SK-N-SH treated with all-trans-retinoic acid at 6 μM for 48 hours (cell line): Measurements from ENCODE around the gene TTLL10.

ENCODE experiments used
- ATAC-seq: fragments of 200-7000 bp; cut with Tn5 transposase; 3 replicates; pipeline ENCODE4 v1.9.1; 2020; ENCODE audit warnings: mild to moderate bottlenecking, moderate library complexity
- ARNTL ChIP-seq: fragments of 450-650 bp; formaldehyde crosslinking; IDR thresholded peaks from 2 replicates; pipeline ENCODE4 v1.5.0; 2020; ENCODE audit warnings: low read depth, mild to moderate bottlenecking, moderate library complexity, borderline replicate concordance
- BACH2 ChIP-seq: fragments of 250-450 bp; sonication (Bioruptor Pico); IDR thresholded peaks from 2 replicates; pipeline ENCODE4 v1.9.0; 2021; ENCODE audit warnings: mild to moderate bottlenecking, borderline replicate concordance
- CREB5 ChIP-seq: fragments of 250-450 bp; sonication (Bioruptor Pico); IDR thresholded peaks from 2 replicates; pipeline ENCODE4 v1.5.1; 2020; ENCODE audit warnings: low read depth, mild to moderate bottlenecking, moderate library complexity
- CSDC2 ChIP-seq: fragments of 250-450 bp; sonication (Bioruptor Pico); IDR thresholded peaks from 2 replicates; pipeline ENCODE4 v1.5.0; 2020; ENCODE audit warnings: mild to moderate bottlenecking, moderate library complexity
- CSRNP3 ChIP-seq: fragments of 250-450 bp; sonication (Bioruptor Pico); IDR thresholded peaks from 2 replicates; pipeline ENCODE4 v1.5.1; 2021; ENCODE audit warnings: mild to moderate bottlenecking, moderate library complexity
- ESRRG ChIP-seq: fragments of 250-450 bp; sonication (Bioruptor Pico); IDR thresholded peaks from 2 replicates; pipeline ENCODE4 v1.6.1; 2021; ENCODE audit warnings: mild to moderate bottlenecking
- GLIS3 ChIP-seq: fragments of 250-450 bp; sonication (Bioruptor Pico); IDR thresholded peaks from 2 replicates; pipeline ENCODE4 v1.5.0; 2020; ENCODE audit warnings: mild to moderate bottlenecking, moderate library complexity
- ISL1 ChIP-seq: fragments of 250-450 bp; sonication (Bioruptor Pico); IDR thresholded peaks from 2 replicates; pipeline ENCODE4 v2.1.2; 2022; ENCODE audit warnings: mild to moderate bottlenecking, moderate library complexity
- OSR1 ChIP-seq: fragments of 250-450 bp; sonication (Bioruptor Pico); IDR thresholded peaks from 2 replicates; pipeline ENCODE4 v1.8.0; 2022; ENCODE audit warnings: moderate library complexity, mild to moderate bottlenecking, inconsistent platforms
- PATZ1 ChIP-seq: fragments of 250-450 bp; sonication (Bioruptor Pico); IDR thresholded peaks from 2 replicates; pipeline ENCODE4 v1.8.0; 2020; ENCODE audit warnings: mild to moderate bottlenecking, moderate library complexity, borderline replicate concordance
- PPARA ChIP-seq: fragments of 250-450 bp; sonication (Bioruptor Pico); IDR thresholded peaks from 2 replicates; pipeline ENCODE4 v1.5.0; 2020; ENCODE audit warnings: mild to moderate bottlenecking, borderline replicate concordance
- RARB ChIP-seq: fragments of 250-450 bp; sonication (Bioruptor Pico); IDR thresholded peaks from 2 replicates; pipeline ENCODE4 v1.8.0; 2021; ENCODE audit warnings: mild to moderate bottlenecking, moderate library complexity
- SNAI2 ChIP-seq: fragments of 250-450 bp; sonication (Bioruptor Pico); IDR thresholded peaks from 2 replicates; pipeline ENCODE4 v1.5.0; 2020; ENCODE audit warnings: mild to moderate bottlenecking, moderate library complexity
- TCF4 ChIP-seq: fragments of 250-450 bp; sonication (Bioruptor Pico); IDR thresholded peaks from 2 replicates; pipeline ENCODE4 v1.8.0; 2021; ENCODE audit warnings: mild to moderate bottlenecking, moderate library complexity, borderline replicate concordance
- TOX ChIP-seq: fragments of 250-450 bp; sonication (Bioruptor Pico); IDR thresholded peaks from 2 replicates; pipeline ENCODE4 v1.8.0; 2021; ENCODE audit warnings: mild to moderate bottlenecking, moderate library complexity, borderline replicate concordance
- TSHZ2 ChIP-seq: fragments of 250-450 bp; sonication (Bioruptor Pico); IDR thresholded peaks from 2 replicates; pipeline ENCODE4 v1.5.0; 2020; ENCODE audit warnings: mild to moderate bottlenecking, moderate library complexity
- ZC3H10 ChIP-seq: fragments of 250-450 bp; sonication (Bioruptor Pico); IDR thresholded peaks from 2 replicates; pipeline ENCODE4 v1.5.1; 2021; ENCODE audit warnings: mild to moderate bottlenecking, moderate library complexity
- ZFP30 ChIP-seq: fragments of 450-650 bp; formaldehyde crosslinking; IDR thresholded peaks from 2 replicates; pipeline ENCODE4 v1.5.0; 2022; ENCODE audit warnings: mild to moderate bottlenecking, moderate library complexity
- ZNF565 ChIP-seq: fragments of 450-650 bp; formaldehyde crosslinking; conservative IDR thresholded peaks from 2 replicates; pipeline ENCODE4 v1.5.0; 2020; ENCODE audit warnings: low read depth, mild to moderate bottlenecking, moderate library complexity
- ZNF70 ChIP-seq: fragments of 450-650 bp; formaldehyde crosslinking; IDR thresholded peaks from 2 replicates; pipeline ENCODE4 v1.5.0; 2020; ENCODE audit warnings: mild to moderate bottlenecking, moderate library complexity
- ZNF8 ChIP-seq: fragments of 450-650 bp; formaldehyde crosslinking; IDR thresholded peaks from 2 replicates; pipeline ENCODE4 v1.5.0; 2020; ENCODE audit warnings: mild to moderate bottlenecking, moderate library complexity

TTLL10 gene

GRCh38 chr1:1156140-1157032, 17.3 kb upstream of the TTLL10 start:
- TF ChIP-seq CREB5 (CRISPR knock-in tag) = no peak
- TF ChIP-seq ARNTL (CRISPR knock-in tag) = no peak
- TF ChIP-seq PATZ1 (CRISPR knock-in tag) = no peak
- no peak for TF ChIP-seq ESRRG
- TF ChIP-seq GLIS3 (CRISPR knock-in tag) = no peak
- TF ChIP-seq ZC3H10 (CRISPR knock-in tag) = no peak
- no peak for TF ChIP-seq RARB
- no peak for TF ChIP-seq ZFP30 (CRISPR knock-in tag)
- no peak for TF ChIP-seq CSDC2 (CRISPR knock-in tag)
- TF ChIP-seq TOX = no peak
- no peak for TF ChIP-seq CSRNP3 (CRISPR knock-in tag)
- TF ChIP-seq TSHZ2 (CRISPR knock-in tag) = no peak
- TF ChIP-seq PPARA (CRISPR knock-in tag) = no peak
- TF ChIP-seq SNAI2 (CRISPR knock-in tag) = no peak
- no peak for TF ChIP-seq ISL1
- no peak for TF ChIP-seq TCF4 (CRISPR knock-in tag)
- no peak for TF ChIP-seq BACH2 (CRISPR knock-in tag)
- TF ChIP-seq ZNF70 (CRISPR knock-in tag) = no peak
- no peak for TF ChIP-seq OSR1 (CRISPR knock-in tag)
- no peak for TF ChIP-seq ZNF8 (CRISPR knock-in tag)
- TF ChIP-seq, all 23 proteins: peak for 0
- ATAC-seq = no peak

- peak; percentile 22; the same call in 2 of the 3 replicates for ATAC-seq
Observed at GRCh38 chr1:1157033-1157365, 16.7 kb upstream of the TTLL10 start.

More at GRCh38 chr1:1157033-1157365, 16.7 kb upstream of the TTLL10 start:
- TF ChIP-seq GLIS3 (CRISPR knock-in tag) (no peak), SNAI2 (CRISPR knock-in tag) (no peak), ESRRG (no peak), CREB5 (CRISPR knock-in tag) (no peak), RARB (no peak), TCF4 (CRISPR knock-in tag) (no peak), ZNF70 (CRISPR knock-in tag) (no peak), ZNF565 (CRISPR knock-in tag) (no peak), ZFP30 (CRISPR knock-in tag) (no peak)
